K562 (cell line): ENCODE measurements around the gene TNC. TPM values are rescaled to one million over a fixed set of nuclear protein-coding genes. Genes with fewer than 3 reads are reported as not detected.

Source experiments
- ATAC-seq: fragments of 200-7000 bp; cut with Tn5 transposase; 3 replicates; pipeline ENCODE4 v1.9.1; 2020; ENCODE audit warnings: moderate library complexity
- BruUV-seq: library from RNA; stranded (reverse); fragments of 400-500 nt; replicated peaks from 2 replicates; lab custom pipeline; 2021; lab: Mats Ljungman, UMichigan
- CTCF ChIA-PET: fragments of 300-600 bp; formaldehyde crosslinking; extraction: SDS; loops from one replicate; lab custom pipeline; 2021; ENCODE audit warnings: low intra/inter-chr PET ratio; lab: Yijun Ruan, JAX
- POLR2A ChIA-PET: fragments of 300-600, 350-650 bp; sonication (Branson Sonifier 250); formaldehyde crosslinking; extraction: SDS; loops from one replicate; lab custom pipeline; 2021; ENCODE audit warnings: antibody characterized with exemption, inconsistent platforms; lab: Yijun Ruan, JAX
- DNase-seq, 4 experiments: peaks; one replicate each; pipeline versions ENCODE4 v3.0.0 to v3.0.0-alpha.2; 2011 to 2018; ENCODE audit warnings: low spot score in 3 of 4, mixed read lengths in 3 of 4; ENCODE audit errors: extremely low read depth in 1 of 4
- FAIRE-seq: peaks from 2 replicates; lab custom pipeline; 2011; peaks lifted over from hg19 to GRCh38; lab: Jason Lieb, UNC
- H2AFZ ChIP-seq: 2 replicates; pipeline ENCODE4 v1.6.0; 2011; ENCODE audit warnings: low read depth, low read length, control low read depth, inconsistent platforms
- H3K27ac ChIP-seq: fragments of 200-600 bp; 3 replicates; pipeline ENCODE4 v1.8.0; 2011; ENCODE audit warnings: low read depth, mild to moderate bottlenecking, control low read depth, inconsistent platforms, low read length, moderate library complexity, mixed read lengths; ENCODE audit errors: extremely low read depth
- H3K27me3 ChIP-seq, 2 experiments: fragments of 300-600 bp in 1 of 2; 2 replicates in 1 of 2; 3 replicates in 1 of 2; pipeline versions ENCODE4 v1.6.0 to v1.8.0; 2011; ENCODE audit warnings: inconsistent platforms in 2 of 2, low read length in 2 of 2, mild to moderate bottlenecking in 1 of 2, mixed read lengths in 1 of 2, moderate library complexity in 1 of 2; ENCODE audit not compliant: control insufficient read depth in 2 of 2, insufficient read depth in 2 of 2
- H3K36me3 ChIP-seq: fragments of 300-600 bp; 3 replicates; pipeline ENCODE4 v1.8.0; 2011; ENCODE audit warnings: mild to moderate bottlenecking, low read length, inconsistent platforms; ENCODE audit not compliant: control insufficient read depth, insufficient read depth
- H3K4me1 ChIP-seq, 2 experiments: fragments of 200-600 bp in 1 of 2; replicated peaks in 1 of 2; 2 replicates in 1 of 2; 3 replicates in 1 of 2; pipeline versions ENCODE4 v1.5.1 to v1.8.0; 2011; ENCODE audit warnings: inconsistent platforms in 2 of 2, low read length in 2 of 2, mild to moderate bottlenecking in 1 of 2, mixed read lengths in 1 of 2, moderate library complexity in 1 of 2; ENCODE audit not compliant: control insufficient read depth in 2 of 2, insufficient read depth in 2 of 2
- H3K4me2 ChIP-seq: 2 replicates; pipeline ENCODE4 v1.6.1; 2011; ENCODE audit warnings: low read length, control low read depth, inconsistent platforms, mixed read lengths; ENCODE audit not compliant: insufficient read depth
- H3K4me3 ChIP-seq: fragments of 200-600 bp; sonication (generic), shearing (Covaris generic); 2 replicates; pipeline ENCODE4 v1.5.1; 2016; ENCODE audit warnings: control low read depth, inconsistent platforms
- H3K79me2 ChIP-seq: fragments of 200-600 bp; 3 replicates; pipeline ENCODE4 v1.8.0; 2011; ENCODE audit warnings: low read length, inconsistent platforms; ENCODE audit not compliant: control insufficient read depth, insufficient read depth
- H3K9ac ChIP-seq, 2 experiments: 2 replicates each; pipeline versions ENCODE4 v1.6.0 to v1.6.1; 2011; ENCODE audit warnings: low read depth in 2 of 2, low read length in 2 of 2, control low read depth in 1 of 2, inconsistent platforms in 1 of 2, mild to moderate bottlenecking in 1 of 2, mixed read lengths in 1 of 2; ENCODE audit not compliant: insufficient read depth in 1 of 2
- H3K9me1 ChIP-seq: one replicate; pipeline ENCODE4 v1.6.0; 2011; ENCODE audit warnings: inconsistent platforms, mild to moderate bottlenecking, low read length, moderate library complexity; ENCODE audit not compliant: control insufficient read depth, insufficient read depth
- H3K9me3 ChIP-seq: replicated peaks from 2 replicates; pipeline ENCODE4 v1.5.1; 2011; ENCODE audit warnings: low read depth, low read length, inconsistent platforms; ENCODE audit not compliant: control insufficient read depth, insufficient read depth
- H4K20me1 ChIP-seq: replicated peaks from 2 replicates; pipeline ENCODE4 v1.6.1; 2011; ENCODE audit warnings: low read length, inconsistent platforms, mixed read lengths; ENCODE audit not compliant: control insufficient read depth, insufficient read depth
- CBX3 ChIP-seq, 2 experiments: IDR thresholded peaks; 1 replicate in 1 of 2; 2 replicates in 1 of 2; pipeline ENCODE4 v1.6.1; 2012; ENCODE audit warnings: inconsistent platforms in 2 of 2, low read length in 2 of 2, borderline replicate concordance in 1 of 2, control low read depth in 1 of 2
- GMEB1 ChIP-seq: fragments of 250-450 bp; sonication (Bioruptor Pico); IDR thresholded peaks from 2 replicates; pipeline ENCODE4 v1.4.0; 2020; ENCODE audit warnings: mild to moderate bottlenecking
- HDAC2 ChIP-seq: fragments of 450-650 bp; IDR thresholded peaks from 2 replicates; pipeline ENCODE4 v1.6.1; 2016; ENCODE audit warnings: mild to moderate bottlenecking
- MCM7 ChIP-seq, 2 experiments: fragments of 450-650 bp; IDR thresholded peaks; 2 replicates each; pipeline ENCODE4 v1.6.1; 2016 to 2018
- MTA1 ChIP-seq: fragments of 450-650 bp; IDR thresholded peaks from 2 replicates; pipeline ENCODE4 v1.6.1; 2017; ENCODE audit warnings: borderline replicate concordance
- MYC ChIP-seq, 2 experiments: fragments of 250-450 bp in 1 of 2; sonication (Bioruptor Pico) in 1 of 2; IDR thresholded peaks; 2 replicates each; pipeline versions ENCODE4 v1.5.1 to v1.6.1; 2012 to 2021; ENCODE audit warnings: low read depth in 2 of 2, borderline replicate concordance in 1 of 2, improper control_type of control experiment in 1 of 2, low read length in 1 of 2, mild to moderate bottlenecking in 1 of 2, moderate library complexity in 1 of 2
- YY1 ChIP-seq, 3 experiments: IDR thresholded peaks; 2 replicates each; pipeline ENCODE4 v1.6.1; 2011; ENCODE audit warnings: low read length in 2 of 3, mild to moderate bottlenecking in 2 of 3, moderate library complexity in 2 of 3, borderline replicate concordance in 1 of 3, control low read depth in 1 of 3, low read depth in 1 of 3; ENCODE audit not compliant: insufficient read depth in 3 of 3, insufficient replicate concordance in 2 of 3, control insufficient read depth in 1 of 3, insufficient read length in 1 of 3; ENCODE audit errors: extremely low read depth in 1 of 3
- ZSCAN29 ChIP-seq: fragments of 450-650 bp; IDR thresholded peaks from 2 replicates; pipeline ENCODE4 v1.6.1; 2017
- WGBS: fragments of 100-300 bp; shearing (Covaris generic); methylation state at CpG from one replicate; pipeline ENCODE4 v1.1.6; 2016; ENCODE audit warnings: low coverage, mixed read lengths; ENCODE audit not compliant: insufficient coverage; ENCODE audit errors: missing lambda C conversion rate; 5-methylcytosine and 5-hydroxymethylcytosine counted together
- in situ Hi-C: fragments of 300-500 bp; cut with MboI; formaldehyde crosslinking; loops from 4 replicates; pipeline ENCODE4 v1.15.0; 2018; ENCODE audit warnings: inconsistent platforms, mixed read lengths
- intact Hi-C: fragments of 100-400 bp; cut with micrococcal nuclease; formaldehyde crosslinking; loops from 2 replicates; pipeline ENCODE4 v1.14.2; 2022
- polyA plus RNA-seq, 8 experiments: library from polyadenylated mRNA; depleted of rRNA in 4 of 8; stranded (reverse) in 5 of 8; unstranded in 3 of 8; fragments of >200 nt; fragmentation: Nextera tagmentation in 2 of 8; fragmentation: Illumina TruSeq in 1 of 8; extraction: Ambion mirVana in 2 of 8; extraction: Trizol in 1 of 8; gene quantifications; 2 replicates each; pipeline versions ENCODE4 v1.2.1 to v1.2.3, GENCODE V29; 2011 to 2014; ENCODE audit warnings: inconsistent platforms in 1 of 8, missing spikeins in 1 of 8
- total RNA-seq, 7 experiments: library from RNA; depleted of rRNA in 6 of 7; stranded (reverse); fragments of >200 nt in 6 of 7; fragmentation: Illumina TruSeq in 2 of 7; extraction: Trizol in 2 of 7; gene quantifications; 2 replicates each; pipeline versions ENCODE4 v1.2.1 to v1.2.3, GENCODE V29; 2011 to 2021; ENCODE audit warnings: low replicate concordance in 1 of 7
- TF ChIP-seq, protein P1 (sequence below): fragments of 250-450 bp; sonication (Bioruptor Pico); IDR thresholded peaks from 2 replicates; pipeline ENCODE4 v1.9.0; 2021; ENCODE audit warnings: mild to moderate bottlenecking, inconsistent platforms

The TNC gene
- total and polyA plus RNA-seq, 9 of the 15 experiments (the other 6 are each of a cell fraction or from before 2014, with no cell fraction given), result under 0.01 to 0.29 TPM; not detected in 7

DNA sequence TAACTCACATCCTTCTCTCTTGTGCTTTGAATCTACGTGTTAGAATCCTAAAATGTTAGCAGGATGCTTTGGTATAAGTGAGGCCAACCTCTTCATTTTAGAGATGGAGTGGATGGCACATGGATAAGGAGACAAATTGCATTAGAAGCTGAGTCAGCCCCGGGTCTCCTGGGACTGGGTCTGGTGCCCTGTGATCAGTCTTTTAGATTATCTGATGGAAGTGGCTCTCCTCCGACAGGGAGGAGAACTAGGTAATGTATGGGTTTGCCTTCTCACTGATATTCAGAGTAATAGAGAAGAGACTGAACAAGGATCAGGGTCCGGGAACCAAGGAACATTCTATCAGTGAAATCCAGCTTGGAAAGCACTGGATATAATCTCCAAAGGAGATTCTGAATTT, 112.6 kb downstream of the TNC start:
- DNase-seq, result no peak
- Histone ChIP-seq H3K9me3 (no peaks in the 10 kb centered on the region), H3K79me2 (no peaks in the 10 kb centered on the region), H4K20me1 (no peaks in the 10 kb centered on the region; the same call in 1 of the 2 replicates), H3K4me3 (no peak overlapping the region), H3K4me1 (no peaks in the 10 kb centered on the region), H2AFZ (no peak overlapping the region), H3K27me3 (no peaks in the 10 kb centered on the region), H3K4me2 (no peak overlapping the region), H3K27ac (no peak overlapping the region), H3K9ac (no peak overlapping the region), H3K36me3 (no peaks in the 10 kb centered on the region), H3K9me1 (no peaks in the 10 kb centered on the region)
- no peak for ATAC-seq
- BruUV-seq, result no TSS peak
- no peak for FAIRE-seq
- POLR2A ChIA-PET, result interaction anchor here (0.6 to 1.1 kb wide), 2 partner anchors 9 to 93 kb away, joined by 3 to 4 read pairs; no protein-coding TSS in a partner anchor
- CTCF ChIA-PET, result interaction anchor here (0.6 kb wide), 1 partner anchor 70 kb away, joined by 3 read pairs; no protein-coding TSS in a partner anchor
- intact Hi-C loops, result no loop called here
- TF ChIP-seq ZSCAN29, result no peak
- no peak for TF ChIP-seq CBX3 (IDR thresholded peaks at IDR 0.05; ENCODE audit: borderline replicate concordance in 1 of 2, low read length in 2 of 2)
- in situ Hi-C loops, result no loop called here
- WGBS, result 0% methylated on average over 4 of the region's 4 CpGs

DNA sequence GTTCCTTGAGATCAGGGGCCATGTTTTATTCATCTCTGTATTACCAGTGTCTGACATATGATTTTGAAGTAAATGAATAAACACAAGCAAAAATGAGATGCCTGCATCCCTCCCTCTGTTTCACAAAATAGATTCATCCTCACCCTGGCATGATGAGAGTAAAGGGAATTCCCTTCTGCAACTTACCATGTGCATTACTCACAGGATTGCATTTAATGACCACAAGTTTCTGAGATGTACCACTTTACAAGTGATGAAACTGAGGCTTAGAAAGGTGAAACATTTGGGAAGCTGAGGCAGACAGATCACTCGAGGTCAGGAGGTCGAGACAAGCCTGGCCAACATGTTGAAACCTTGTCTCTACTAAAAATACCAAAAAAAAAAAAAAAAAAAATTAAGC, 113.4 kb downstream of the TNC start:
- H3K9me1 ChIP-seq, result no peaks in the 10 kb centered on the region
- no peak overlapping the region for H3K4me3 ChIP-seq
- H3K36me3 ChIP-seq, result no peaks in the 10 kb centered on the region
- H2AFZ ChIP-seq, result no peak overlapping the region
- no peak overlapping the region for H3K27ac ChIP-seq
- H3K9ac ChIP-seq, result no peak overlapping the region
- H3K27me3 ChIP-seq, result no peaks in the 10 kb centered on the region
- no peak for FAIRE-seq
- in situ Hi-C loops (no loop called here), intact Hi-C loops (no loop called here)
- no peak overlapping the region for H3K4me2 ChIP-seq
- ChIA-PET POLR2A (interaction anchor here (1.1 kb wide), 1 partner anchor 10 kb away, joined by 4 read pairs; no protein-coding TSS in a partner anchor), CTCF (no interaction called here)
- H3K79me2 ChIP-seq, result no peaks in the 10 kb centered on the region
- no peaks in the 10 kb centered on the region; the same call in 1 of the 2 replicates for H4K20me1 ChIP-seq
- WGBS, result no CpG with 5 or more reads among the region's 2 CpGs
- no peak for DNase-seq
- no peaks in the 10 kb centered on the region for H3K9me3 ChIP-seq
- ATAC-seq, result no peak
- BruUV-seq, result no TSS peak
- no peaks in the 10 kb centered on the region for H3K4me1 ChIP-seq
- TF ChIP-seq HDAC2 (no peak), YY1 (IDR thresholded peaks at IDR 0.05; ENCODE audit: borderline replicate concordance in 1 of 3, control insufficient read depth in 1 of 3, extremely low read depth in 1 of 3, insufficient read depth in 3 of 3, insufficient read length in 1 of 3, insufficient replicate concordance in 2 of 3, low read depth in 1 of 3, low read length in 2 of 3) (no peak), MYC (IDR thresholded peaks at IDR 0.05; ENCODE audit: low read depth, low read length) (no peak), MYC (CRISPR knock-in tag; IDR thresholded peaks at IDR 0.05; ENCODE audit: borderline replicate concordance, low read depth) (no peak), GMEB1 (CRISPR knock-in tag) (no peak), MCM7 (IDR thresholded peaks at IDR 0.05) (no peak), MTA1 (no peak)
- TF ChIP-seq, protein P1, sequence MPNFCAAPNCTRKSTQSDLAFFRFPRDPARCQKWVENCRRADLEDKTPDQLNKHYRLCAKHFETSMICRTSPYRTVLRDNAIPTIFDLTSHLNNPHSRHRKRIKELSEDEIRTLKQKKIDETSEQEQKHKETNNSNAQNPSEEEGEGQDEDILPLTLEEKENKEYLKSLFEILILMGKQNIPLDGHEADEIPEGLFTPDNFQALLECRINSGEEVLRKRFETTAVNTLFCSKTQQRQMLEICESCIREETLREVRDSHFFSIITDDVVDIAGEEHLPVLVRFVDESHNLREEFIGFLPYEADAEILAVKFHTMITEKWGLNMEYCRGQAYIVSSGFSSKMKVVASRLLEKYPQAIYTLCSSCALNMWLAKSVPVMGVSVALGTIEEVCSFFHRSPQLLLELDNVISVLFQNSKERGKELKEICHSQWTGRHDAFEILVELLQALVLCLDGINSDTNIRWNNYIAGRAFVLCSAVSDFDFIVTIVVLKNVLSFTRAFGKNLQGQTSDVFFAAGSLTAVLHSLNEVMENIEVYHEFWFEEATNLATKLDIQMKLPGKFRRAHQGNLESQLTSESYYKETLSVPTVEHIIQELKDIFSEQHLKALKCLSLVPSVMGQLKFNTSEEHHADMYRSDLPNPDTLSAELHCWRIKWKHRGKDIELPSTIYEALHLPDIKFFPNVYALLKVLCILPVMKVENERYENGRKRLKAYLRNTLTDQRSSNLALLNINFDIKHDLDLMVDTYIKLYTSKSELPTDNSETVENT (CRISPR knock-in tag), result no peak
